GM12874 (cell line): ENCODE data around the gene TNS1.

Experiments
- CTCF ChIP-seq: IDR thresholded peaks from 2 replicates; pipeline ENCODE4 v1.5.1; 2011; ENCODE audit warnings: low read depth, mild to moderate bottlenecking, control low read depth, low read length, moderate library complexity; ENCODE audit not compliant: insufficient read depth

TNS1 gene

GRCh38 chr2:217956586-217957457 lies 46.0 kb downstream of the TNS1 start:
- no peak for TF ChIP-seq CTCF

GRCh38 chr2:217955881-217956493 lies 46.8 kb downstream of the TNS1 start:
- no peak for TF ChIP-seq CTCF

GRCh38 chr2:217954971-217955740 lies 47.6 kb downstream of the TNS1 start:
- TF ChIP-seq CTCF, result no peak

- no peak for TF ChIP-seq CTCF
Observed at GRCh38 chr2:217954469-217954868, 48.3 kb downstream of the TNS1 start.

- TF ChIP-seq CTCF, result no peak
Observed at GRCh38 chr2:217954051-217954450, 48.7 kb downstream of the TNS1 start.

- TF ChIP-seq CTCF, result no peak
Observed at GRCh38 chr2:217953531-217953932, 49.3 kb downstream of the TNS1 start.

- no peak for TF ChIP-seq CTCF
Observed at GRCh38 chr2:217953011-217953481, 49.7 kb downstream of the TNS1 start.
